Fibroblast of the aortic adventitia (primary cell): ENCODE data around the gene AKT1. TPM values are rescaled to one million over a fixed set of nuclear protein-coding genes. Genes with fewer than 3 reads are reported as not detected.

Experiments
- DNase-seq: peaks from one replicate; pipeline ENCODE4 v3.0.0-alpha.2; 2010; ENCODE audit warnings: low read depth
- H3K4me3 ChIP-seq: 2 replicates; pipeline ENCODE4 v1.5.1; 2011; ENCODE audit warnings: low read depth, mild to moderate bottlenecking, control low read depth, low read length, moderate library complexity
- total RNA-seq: library from RNA; depleted of rRNA; stranded (reverse); fragments of >200 nt; gene quantifications from 2 replicates; pipeline ENCODE4 v1.2.3, GENCODE V29; 2012; ENCODE audit warnings: low replicate concordance
- TF ChIP-seq, protein P1 (sequence below): IDR thresholded peaks from 2 replicates; pipeline ENCODE4 v1.5.1; 2011; ENCODE audit warnings: mild to moderate bottlenecking, low read length, control low read depth, inconsistent platforms; ENCODE audit not compliant: insufficient read depth

AKT1 gene
- total RNA-seq, 1 donor: 127 TPM

DNA sequence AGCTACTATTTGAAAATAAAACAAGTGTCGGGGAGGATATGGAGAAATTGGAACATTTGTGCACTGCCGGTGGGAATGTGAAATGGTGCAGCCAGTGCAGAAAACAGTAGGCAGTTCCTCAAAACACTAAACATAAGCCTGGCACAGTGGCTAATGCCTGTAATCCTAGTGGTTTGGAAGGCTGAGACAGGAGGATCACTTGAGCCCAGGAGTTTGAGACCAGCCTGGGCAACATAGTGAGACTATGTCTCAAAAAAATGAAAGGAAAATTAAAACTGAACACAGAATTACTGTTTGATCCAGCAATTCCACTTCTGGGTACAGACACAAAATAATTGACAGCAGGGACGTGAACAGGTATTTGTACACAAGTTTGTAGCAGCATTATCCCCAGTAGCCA lies 30.0 kb downstream of the AKT1 start:
- DNase-seq: no peak
- no peak overlapping the region for H3K4me3 ChIP-seq
- TF ChIP-seq, protein P1, sequence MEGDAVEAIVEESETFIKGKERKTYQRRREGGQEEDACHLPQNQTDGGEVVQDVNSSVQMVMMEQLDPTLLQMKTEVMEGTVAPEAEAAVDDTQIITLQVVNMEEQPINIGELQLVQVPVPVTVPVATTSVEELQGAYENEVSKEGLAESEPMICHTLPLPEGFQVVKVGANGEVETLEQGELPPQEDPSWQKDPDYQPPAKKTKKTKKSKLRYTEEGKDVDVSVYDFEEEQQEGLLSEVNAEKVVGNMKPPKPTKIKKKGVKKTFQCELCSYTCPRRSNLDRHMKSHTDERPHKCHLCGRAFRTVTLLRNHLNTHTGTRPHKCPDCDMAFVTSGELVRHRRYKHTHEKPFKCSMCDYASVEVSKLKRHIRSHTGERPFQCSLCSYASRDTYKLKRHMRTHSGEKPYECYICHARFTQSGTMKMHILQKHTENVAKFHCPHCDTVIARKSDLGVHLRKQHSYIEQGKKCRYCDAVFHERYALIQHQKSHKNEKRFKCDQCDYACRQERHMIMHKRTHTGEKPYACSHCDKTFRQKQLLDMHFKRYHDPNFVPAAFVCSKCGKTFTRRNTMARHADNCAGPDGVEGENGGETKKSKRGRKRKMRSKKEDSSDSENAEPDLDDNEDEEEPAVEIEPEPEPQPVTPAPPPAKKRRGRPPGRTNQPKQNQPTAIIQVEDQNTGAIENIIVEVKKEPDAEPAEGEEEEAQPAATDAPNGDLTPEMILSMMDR: no peak

DNA sequence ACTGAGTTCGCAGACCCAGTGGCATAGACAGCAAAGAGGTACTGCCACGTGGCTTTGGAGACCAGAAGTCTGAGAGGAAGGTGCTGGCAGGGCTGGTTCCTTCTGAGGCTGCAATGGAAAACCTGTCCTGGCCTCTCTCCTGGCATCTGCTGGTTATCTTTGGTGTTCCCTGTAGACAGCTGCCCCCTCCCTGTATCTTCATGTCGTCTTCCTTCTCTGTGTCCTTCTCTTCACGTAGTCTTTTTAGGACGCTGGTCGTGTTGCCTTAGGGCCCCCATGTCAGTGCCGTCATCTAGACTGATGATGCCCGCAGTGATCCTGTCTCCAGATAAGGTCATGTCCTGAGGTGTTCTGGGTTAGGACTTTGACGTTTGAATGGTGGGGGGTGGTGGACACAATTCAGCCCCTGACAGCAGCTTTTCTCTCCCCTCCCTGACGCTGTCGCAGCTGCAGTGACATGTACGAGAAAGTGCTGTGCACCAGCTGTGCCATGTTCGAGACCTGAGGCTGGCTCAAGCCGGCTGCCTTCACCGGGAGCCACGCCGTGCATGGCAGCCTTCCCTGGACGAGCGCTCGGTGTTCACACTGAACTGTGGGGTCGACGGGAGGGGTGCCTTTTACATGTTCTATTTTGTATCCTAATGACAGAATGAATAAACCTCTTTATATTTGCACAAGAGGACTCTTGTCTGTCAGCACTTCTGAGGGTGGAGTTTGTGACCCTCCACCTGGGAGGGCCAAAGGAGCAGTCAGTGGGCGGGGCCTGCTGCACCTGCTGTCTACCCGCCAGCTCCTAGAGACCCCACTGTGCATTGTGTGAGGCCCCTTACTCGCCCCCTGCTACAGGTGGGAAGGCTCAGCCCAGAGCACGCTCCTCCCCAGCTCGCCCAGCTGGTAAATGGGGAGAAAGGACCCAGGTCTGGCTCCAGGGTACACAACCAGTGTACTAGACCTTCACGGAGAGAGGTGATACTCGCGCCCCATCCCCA lies 36.3 kb downstream of the AKT1 start:
- TF ChIP-seq, protein P1: no peak
- no peak for DNase-seq
- H3K4me3 ChIP-seq: no peak overlapping the region

- DNase-seq: no peak
- TF ChIP-seq, protein P1: no peak
- no peak overlapping the region for H3K4me3 ChIP-seq
These were observed 37.7 kb downstream of the AKT1 start for GRCh38 chr14:104757681-104758392.

DNA sequence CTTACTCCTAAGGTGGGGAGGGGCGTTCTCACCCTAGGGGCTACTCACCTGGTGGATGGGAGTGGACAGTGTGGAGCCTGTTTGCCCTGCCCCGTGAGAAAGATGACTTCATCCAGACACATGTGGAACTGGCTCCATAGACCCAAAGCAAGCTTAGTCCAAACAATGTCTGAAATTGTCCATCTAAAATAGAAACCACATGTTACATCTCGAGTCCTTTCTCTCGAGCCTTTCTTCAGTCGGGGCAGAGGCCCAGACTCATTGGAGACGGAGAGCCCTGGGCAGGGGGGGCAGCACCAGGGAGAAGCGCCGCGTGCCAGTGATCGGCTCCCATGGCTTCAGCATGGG lies 38.3 kb downstream of the AKT1 start:
- H3K4me3 ChIP-seq: no peak overlapping the region
- no peak for DNase-seq
- TF ChIP-seq, protein P1: no peak

GRCh38 chr14:104756477-104757237 lies 38.9 kb downstream of the AKT1 start:
- no peak overlapping the region for H3K4me3 ChIP-seq
- DNase-seq: no peak
- TF ChIP-seq, protein P1: no peak

- DNase-seq: no peak
- no peak overlapping the region for H3K4me3 ChIP-seq
- TF ChIP-seq, protein P1: no peak
These were observed 39.9 kb downstream of the AKT1 start for GRCh38 chr14:104755621-104756020.
